Suprapubic skin (tissue), 4 donors: Measurements from ENCODE around the gene ANO8. TPM values are rescaled to one million over a fixed set of nuclear protein-coding genes. Genes with fewer than 3 reads are reported as not detected.
A peak's percentile ranks its signal among the peaks of the same experiment; 100 is the strongest.

ENCODE experiments used
- DNase-seq, 2 donors: peaks; one replicate each; pipeline ENCODE4 v3.0.0-alpha.2; 2019; ENCODE audit warnings: low spot score in 2 of 2
- H3K27ac ChIP-seq: fragments of 200-600 bp; sonication (generic); one replicate; pipeline ENCODE4 v1.5.1; 2019
- H3K27me3 ChIP-seq: fragments of 200-600 bp; sonication (generic); one replicate; pipeline ENCODE4 v1.5.1; 2019
- H3K36me3 ChIP-seq: fragments of 200-600 bp; sonication (generic); one replicate; pipeline ENCODE4 v1.5.1; 2019
- H3K4me1 ChIP-seq: fragments of 200-600 bp; sonication (generic); one replicate; pipeline ENCODE4 v1.5.1; 2019
- H3K4me3 ChIP-seq: fragments of 200-600 bp; sonication (generic); one replicate; pipeline ENCODE4 v1.5.1; 2019; ENCODE audit warnings: mild to moderate bottlenecking
- H3K9me3 ChIP-seq: fragments of 200-600 bp; sonication (generic); one replicate; pipeline ENCODE4 v1.5.1; 2019
- CTCF ChIP-seq, 2 donors: fragments of 200-600 bp in 1 of 2; fragments of 450-650 bp in 1 of 2; sonication (generic) in 1 of 2; IDR thresholded peaks; one replicate each; pipeline ENCODE4 v1.5.1; 2016 to 2019; ENCODE audit warnings: antibody characterized with exemption in 2 of 2, mild to moderate bottlenecking in 1 of 2, moderate library complexity in 1 of 2
- EP300 ChIP-seq: sonication (generic); formaldehyde crosslinking; IDR thresholded peaks from one replicate; pipeline ENCODE4 v1.6.1; 2017; ENCODE audit warnings: antibody characterized with exemption
- POLR2A ChIP-seq, 2 donors: fragments of 450-650 bp; IDR thresholded peaks; one replicate each; pipeline ENCODE4 v1.6.1; 2017; ENCODE audit warnings: antibody characterized with exemption in 2 of 2, mild to moderate bottlenecking in 2 of 2, moderate library complexity in 2 of 2
- POLR2AphosphoS5 ChIP-seq, 3 donors: sonication (generic); formaldehyde crosslinking; IDR thresholded peaks; one replicate each; pipeline ENCODE4 v1.6.1; 2017; ENCODE audit warnings: antibody characterized with exemption in 3 of 3
- WGBS: methylation state at CpG from one replicate; pipeline ENCODE4 v1.1.5; 2018; 5-methylcytosine and 5-hydroxymethylcytosine counted together
- total RNA-seq, 4 donors: library from RNA; depleted of rRNA; stranded (reverse); fragments of >200 nt; gene quantifications; one replicate each; pipeline ENCODE4 v1.1.0, GENCODE V29; 2016

ANO8 gene
- total RNA-seq, 4 donors from 2014 or later = 29.9 to 47.1 (median 37.1) TPM

GRCh38 chr19:17312189-17313113, 22.2 kb downstream of the ANO8 start:
- Histone ChIP-seq H3K9me3 (no peaks in the 10 kb centered on the region), H3K27ac (no peak overlapping the region), H3K27me3 (no peaks in the 10 kb centered on the region), H3K4me3 (no peak overlapping the region), H3K4me1 (peaks cover 30% of the 10 kb centered on the region), H3K36me3 (peaks cover 28% of the 10 kb centered on the region)
- WGBS = 68% methylated on average over 17 of the region's 20 CpGs
- TF ChIP-seq POLR2A (IDR thresholded peaks at IDR 0.05) (no peak), CTCF (IDR thresholded peaks at IDR 0.05) (no peak), POLR2AphosphoS5 (IDR thresholded peaks at IDR 0.05) (no peak), EP300 (no peak)
- DNase-seq = no peak

GRCh38 chr19:17311455-17312188, 23.0 kb downstream of the ANO8 start:
- 52% methylated on average over 11 of the region's 11 CpGs for WGBS
- DNase-seq = no peak
- Histone ChIP-seq H3K4me3 (no peak overlapping the region), H3K27me3 (no peaks in the 10 kb centered on the region), H3K9me3 (no peaks in the 10 kb centered on the region), H3K27ac (no peak overlapping the region), H3K36me3 (peaks cover 28% of the 10 kb centered on the region), H3K4me1 (peaks cover 37% of the 10 kb centered on the region)
- TF ChIP-seq POLR2AphosphoS5 (IDR thresholded peaks at IDR 0.05) (no peak), EP300 (no peak), CTCF (IDR thresholded peaks at IDR 0.05) (no peak), POLR2A (IDR thresholded peaks at IDR 0.05) (no peak)

GRCh38 chr19:17309965-17310461, 24.6 kb downstream of the ANO8 start:
- H3K9me3 ChIP-seq = no peaks in the 10 kb centered on the region
- 2% methylated on average over 15 of the region's 23 CpGs for WGBS
- no peak for DNase-seq
- H3K36me3 ChIP-seq = peaks cover 17% of the 10 kb centered on the region
- no peaks in the 10 kb centered on the region for H3K27me3 ChIP-seq
- peaks cover 50% of the 10 kb centered on the region for H3K4me1 ChIP-seq
- H3K27ac ChIP-seq = peak overlapping the region; percentile 63
- peak overlapping the region; percentile 76 for H3K4me3 ChIP-seq
- TF ChIP-seq CTCF (IDR thresholded peaks at IDR 0.05) (no peak), EP300 (no peak), POLR2AphosphoS5 (IDR thresholded peaks at IDR 0.05) (no peak), POLR2A (IDR thresholded peaks at IDR 0.05) (no peak)

GRCh38 chr19:17309198-17309964, 25.3 kb downstream of the ANO8 start, which contains the start of gene DDA1:
TSS of gene DDA1 (plus strand) at chr19:17309563. CDS start at chr19:17309655, 92 bp downstream.
- WGBS = 1% methylated on average over 28 of the region's 46 CpGs
- Histone ChIP-seq H3K36me3 (peaks cover 12% of the 10 kb centered on the region), H3K27me3 (no peaks in the 10 kb centered on the region), H3K27ac (peak within 1 kb of the TSS; percentile 63), H3K4me1 (peaks cover 57% of the 10 kb centered on the region), H3K4me3 (peak within 1 kb of the TSS; percentile 76), H3K9me3 (no peaks in the 10 kb centered on the region)
- TF ChIP-seq CTCF (IDR thresholded peaks at IDR 0.05) (no peak), POLR2A (IDR thresholded peaks at IDR 0.05) (peak in 1 of 2 donors; percentile 27), POLR2AphosphoS5 (IDR thresholded peaks at IDR 0.05) (peak in 2 of 3 donors; percentile 58 to 79), EP300 (no peak)
- peak; percentile 100 for DNase-seq
